Epidermal melanocyte (primary cell): ENCODE measurements around the gene C10orf143.
A peak's percentile ranks its signal among the peaks of the same experiment; 100 is the strongest.
"Not testable (repeated sequence)": the region's sequence is repeated elsewhere in the genome, so short reads cannot be mapped to it uniquely, and the experiment has no call there.

ENCODE experiments used
- DNase-seq: peaks from one replicate; pipeline ENCODE4 v3.0.0; 2011; ENCODE audit warnings: low spot score; ENCODE audit not compliant: insufficient read length

C10orf143 gene

GRCh38 chr10:130036296-130037065 is 74.1 kb downstream of the C10orf143 start:
- no peak for DNase-seq

DNA sequence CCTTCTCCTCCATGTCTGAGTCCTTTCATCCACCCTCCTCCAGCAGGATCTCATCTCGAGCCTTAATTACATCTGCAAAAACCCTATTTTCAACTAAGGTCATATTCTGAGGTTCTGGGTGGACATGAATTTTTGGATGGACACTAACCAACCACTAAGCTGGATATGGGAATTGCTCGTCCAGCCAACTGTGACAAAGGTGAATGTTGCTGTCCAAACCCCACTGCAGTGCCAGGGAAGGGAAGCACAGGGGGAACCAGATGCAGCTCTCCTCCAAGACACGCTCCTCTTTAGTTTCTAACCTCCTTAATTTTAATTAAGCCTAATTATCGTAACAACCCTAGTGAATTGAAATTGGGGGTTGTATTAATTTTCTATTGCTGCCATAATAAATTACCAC is 81.4 kb downstream of the C10orf143 start:
- no peak for DNase-seq

- no peak for DNase-seq
Measured at GRCh38 chr10:130028465-130028819, 82.2 kb downstream of the C10orf143 start.

- DNase-seq = no peak
Measured at GRCh38 chr10:130027716-130028464, 82.7 kb downstream of the C10orf143 start.

GRCh38 chr10:130026670-130027456 is 83.8 kb downstream of the C10orf143 start:
- DNase-seq = no peak

- DNase-seq = no peak
Measured at GRCh38 chr10:130025811-130026485, 84.7 kb downstream of the C10orf143 start.

DNA sequence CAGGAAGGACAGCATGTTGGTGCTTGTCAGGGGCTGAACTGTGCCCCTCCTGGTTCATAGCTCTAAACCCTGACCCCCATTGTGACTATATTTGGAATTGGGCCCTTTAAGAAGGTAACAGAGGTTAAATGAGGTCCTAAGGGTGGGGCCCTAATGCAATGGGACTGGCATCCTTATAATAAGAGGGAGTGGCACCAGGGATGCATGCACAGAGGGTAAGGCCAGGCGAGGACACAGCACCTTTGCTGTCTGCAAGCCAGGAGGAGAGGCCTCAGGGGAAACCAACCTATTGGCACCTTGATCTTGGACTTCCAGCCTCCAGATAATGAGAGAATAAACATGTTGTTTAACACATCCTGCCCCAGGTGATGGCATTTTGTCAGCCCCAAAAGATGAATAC is 85.3 kb downstream of the C10orf143 start:
- no peak for DNase-seq

DNA sequence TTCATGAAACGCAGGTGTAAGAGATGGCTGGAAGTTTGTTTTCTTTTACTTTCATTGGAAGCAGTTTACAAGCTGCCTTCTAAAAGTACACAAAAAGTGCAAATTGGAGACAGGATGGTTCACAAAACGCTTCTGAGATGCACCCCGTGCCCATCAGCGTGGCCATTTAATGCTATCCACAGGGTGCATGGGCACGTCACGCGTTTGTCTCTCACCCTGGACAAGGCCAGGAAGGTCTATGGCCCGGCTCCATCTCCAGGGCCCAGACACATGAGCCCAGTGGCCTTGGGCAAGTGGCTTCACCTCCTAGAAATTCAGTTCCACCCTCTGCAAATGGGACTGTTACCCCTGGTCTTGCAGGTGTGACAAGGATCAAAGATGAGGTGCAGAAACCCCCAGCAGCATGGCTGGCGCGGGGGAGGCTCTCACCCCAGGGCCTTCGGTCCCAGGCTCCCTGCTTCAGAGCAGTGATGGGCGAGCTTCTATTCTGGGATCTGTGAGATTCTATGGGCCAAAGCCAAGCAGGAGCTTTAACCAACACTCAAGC is 85.8 kb downstream of the C10orf143 start:
- DNase-seq = no peak

- not testable (repeated sequence) for DNase-seq
Measured at GRCh38 chr10:130024326-130024725, 86.3 kb downstream of the C10orf143 start.

DNA sequence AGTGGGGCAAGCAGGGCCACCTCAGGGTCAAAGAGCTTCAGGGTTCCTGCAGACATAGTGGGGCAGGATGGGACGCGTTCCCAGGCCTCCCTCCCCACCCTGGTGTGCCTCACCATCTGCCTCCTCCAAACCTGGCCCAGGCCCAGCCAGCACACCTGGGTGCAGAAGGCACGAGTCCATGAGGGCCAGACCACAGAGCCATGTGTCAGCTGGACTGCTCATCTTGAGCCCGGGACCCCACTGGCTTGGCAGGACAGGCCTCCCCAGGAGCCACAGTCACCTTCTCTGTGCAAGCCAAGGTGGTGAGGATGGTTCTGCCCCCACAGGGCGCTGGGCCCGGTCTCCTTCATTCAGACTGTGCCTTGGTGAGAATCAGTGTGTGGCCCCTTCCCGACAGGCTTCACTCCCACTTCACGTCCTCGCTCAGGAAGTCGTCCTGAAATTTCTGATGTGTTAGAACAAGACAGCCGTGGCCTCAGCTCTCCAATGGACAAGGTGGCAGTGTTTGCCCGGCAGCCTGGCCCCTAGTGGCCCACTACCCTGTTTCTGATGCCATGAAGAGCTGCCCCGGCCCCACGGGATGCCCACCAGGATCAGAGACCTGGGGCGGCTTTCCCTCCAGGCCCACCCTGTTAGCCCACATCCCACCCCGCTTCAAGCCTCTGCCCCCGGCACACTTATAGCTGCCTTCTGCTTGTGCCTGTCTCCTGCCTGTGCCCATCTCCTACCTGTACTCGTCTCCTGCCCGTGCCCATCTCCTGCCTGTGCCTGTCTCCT is 87.0 kb downstream of the C10orf143 start:
- no peak for DNase-seq

GRCh38 chr10:130022511-130023299 is 87.9 kb downstream of the C10orf143 start:
- DNase-seq = peak; percentile 59

DNA sequence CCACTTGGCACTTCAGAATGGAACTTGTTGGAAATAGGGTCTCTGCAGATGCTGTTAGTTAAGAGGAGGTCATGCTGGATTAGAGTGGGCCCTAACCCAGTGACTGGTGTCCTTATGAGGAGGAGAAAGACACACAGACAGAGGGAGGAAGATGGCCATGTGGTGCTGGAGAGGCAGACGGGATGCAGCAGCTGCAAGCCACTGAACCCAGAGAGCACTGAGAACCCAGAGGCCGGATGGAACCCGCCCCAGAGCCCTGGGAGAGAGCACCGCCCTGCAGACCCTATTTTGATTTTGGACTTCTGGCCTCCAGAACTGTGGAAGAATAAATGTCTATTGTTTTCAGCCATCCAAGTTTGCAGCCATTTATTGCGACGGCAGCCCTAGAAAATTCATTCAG is 88.5 kb downstream of the C10orf143 start:
- no peak for DNase-seq

- DNase-seq = peak; percentile 44
Measured at GRCh38 chr10:130021383-130021950, 89.2 kb downstream of the C10orf143 start.

GRCh38 chr10:130020651-130021382 is 89.8 kb downstream of the C10orf143 start:
- DNase-seq = no peak

GRCh38 chr10:130018730-130019185 is 91.9 kb downstream of the C10orf143 start:
- no peak for DNase-seq

DNA sequence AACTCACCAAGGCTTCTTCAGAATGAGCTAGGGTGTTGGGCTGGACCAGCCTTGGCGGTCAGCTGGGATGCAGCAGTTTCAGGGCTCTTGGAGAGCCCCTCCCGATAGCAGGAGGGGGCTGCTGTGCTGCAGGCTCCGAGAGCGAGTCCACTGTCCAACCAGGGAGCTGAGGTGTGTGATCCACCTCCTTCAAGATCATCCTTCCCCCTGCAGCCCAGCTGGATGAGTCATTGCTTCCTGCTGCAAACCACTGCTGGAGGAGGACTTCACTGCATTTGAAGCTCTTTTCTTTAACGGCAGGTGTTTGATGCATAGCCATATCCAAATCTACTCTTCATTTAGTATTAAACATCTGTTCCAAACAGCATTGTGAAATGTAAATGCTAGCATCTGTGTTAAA is 92.4 kb downstream of the C10orf143 start:
- DNase-seq = no peak

GRCh38 chr10:130017631-130018022 is 93.0 kb downstream of the C10orf143 start:
- DNase-seq = no peak

GRCh38 chr10:130016993-130017630 is 93.5 kb downstream of the C10orf143 start:
- DNase-seq = no peak
